ENCODE measurements around the gene AHSP.

The AHSP gene

DNA sequence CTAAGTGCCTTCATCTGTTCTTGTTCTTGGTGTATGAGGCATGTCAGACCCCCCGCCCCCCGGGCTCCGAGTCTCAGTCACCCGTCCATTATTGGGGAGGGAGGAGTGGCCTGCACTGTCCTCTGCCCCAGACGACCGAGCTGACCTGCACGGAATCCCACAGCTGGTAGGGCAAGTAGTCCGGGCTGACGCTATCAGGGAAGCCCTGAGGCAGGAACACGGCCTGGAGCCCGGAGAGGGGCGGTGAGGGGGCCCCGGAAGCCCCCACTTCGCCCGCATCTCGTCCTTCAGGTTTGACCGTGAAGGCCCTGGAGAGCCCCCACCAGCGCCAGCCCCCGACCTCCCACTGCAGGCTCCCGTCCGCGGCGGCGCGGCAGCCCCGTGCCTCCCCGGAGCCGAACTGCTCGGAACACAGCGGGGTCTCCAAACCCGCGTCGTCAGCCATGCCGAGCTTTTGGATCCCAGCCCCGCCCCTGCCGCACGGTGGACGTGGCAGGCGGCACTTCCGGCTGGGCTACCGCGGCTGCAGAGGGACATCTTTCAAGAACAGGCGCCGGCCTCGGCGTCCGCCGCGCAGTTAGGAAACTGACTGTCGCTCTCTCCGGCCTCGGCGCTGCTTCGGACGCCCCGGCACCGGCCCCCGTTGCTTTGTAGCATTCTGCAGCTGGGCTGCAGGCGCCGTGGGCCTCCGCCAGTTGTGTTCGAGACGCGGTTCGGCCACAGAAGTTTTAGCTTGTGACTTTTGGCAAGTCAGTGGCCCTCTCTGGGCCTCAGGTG is 19.6 kb upstream of the AHSP start, which contains the start of gene RUSF1 (continued):
- TF ChIP-seq, protein P1, sequence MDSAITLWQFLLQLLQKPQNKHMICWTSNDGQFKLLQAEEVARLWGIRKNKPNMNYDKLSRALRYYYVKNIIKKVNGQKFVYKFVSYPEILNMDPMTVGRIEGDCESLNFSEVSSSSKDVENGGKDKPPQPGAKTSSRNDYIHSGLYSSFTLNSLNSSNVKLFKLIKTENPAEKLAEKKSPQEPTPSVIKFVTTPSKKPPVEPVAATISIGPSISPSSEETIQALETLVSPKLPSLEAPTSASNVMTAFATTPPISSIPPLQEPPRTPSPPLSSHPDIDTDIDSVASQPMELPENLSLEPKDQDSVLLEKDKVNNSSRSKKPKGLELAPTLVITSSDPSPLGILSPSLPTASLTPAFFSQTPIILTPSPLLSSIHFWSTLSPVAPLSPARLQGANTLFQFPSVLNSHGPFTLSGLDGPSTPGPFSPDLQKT (IDR thresholded peaks at IDR 0.05; ENCODE audit: borderline replicate concordance, low read depth, low read length): peak; percentile 72; the same call in 1 of the 2 replicates
- TF ChIP-seq ZNF791 (tag by site-specific recombination; IDR thresholded peaks at IDR 0.05): no peak
- TF ChIP-seq ZNF626 (tag by site-specific recombination; IDR thresholded peaks at IDR 0.05): no peak
- no peak for TF ChIP-seq ZNF132 (tag by site-specific recombination; IDR thresholded peaks at IDR 0.05; ENCODE audit: borderline replicate concordance)
- no peak for TF ChIP-seq REPIN1 (tag by site-specific recombination; IDR thresholded peaks at IDR 0.05; ENCODE audit: low read depth)
- TF ChIP-seq ZNF792 (tag by site-specific recombination; IDR thresholded peaks at IDR 0.05): no peak
- peak; percentile 62; the same call in 1 of the 2 replicates for TF ChIP-seq ZNF501 (tag by site-specific recombination; IDR thresholded peaks at IDR 0.05)
- no peak for TF ChIP-seq ZNF366 (tag by site-specific recombination; conservative IDR thresholded peaks at IDR 0.05)
- TF ChIP-seq GFI1B (tag by site-specific recombination; IDR thresholded peaks at IDR 0.05): no peak
- no peak for TF ChIP-seq ZNF549 (tag by site-specific recombination; IDR thresholded peaks at IDR 0.05)
- TF ChIP-seq, protein P2, sequence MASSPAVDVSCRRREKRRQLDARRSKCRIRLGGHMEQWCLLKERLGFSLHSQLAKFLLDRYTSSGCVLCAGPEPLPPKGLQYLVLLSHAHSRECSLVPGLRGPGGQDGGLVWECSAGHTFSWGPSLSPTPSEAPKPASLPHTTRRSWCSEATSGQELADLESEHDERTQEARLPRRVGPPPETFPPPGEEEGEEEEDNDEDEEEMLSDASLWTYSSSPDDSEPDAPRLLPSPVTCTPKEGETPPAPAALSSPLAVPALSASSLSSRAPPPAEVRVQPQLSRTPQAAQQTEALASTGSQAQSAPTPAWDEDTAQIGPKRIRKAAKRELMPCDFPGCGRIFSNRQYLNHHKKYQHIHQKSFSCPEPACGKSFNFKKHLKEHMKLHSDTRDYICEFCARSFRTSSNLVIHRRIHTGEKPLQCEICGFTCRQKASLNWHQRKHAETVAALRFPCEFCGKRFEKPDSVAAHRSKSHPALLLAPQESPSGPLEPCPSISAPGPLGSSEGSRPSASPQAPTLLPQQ (tag by site-specific recombination; IDR thresholded peaks at IDR 0.05): peak; percentile 73
- TF ChIP-seq, protein P3, sequence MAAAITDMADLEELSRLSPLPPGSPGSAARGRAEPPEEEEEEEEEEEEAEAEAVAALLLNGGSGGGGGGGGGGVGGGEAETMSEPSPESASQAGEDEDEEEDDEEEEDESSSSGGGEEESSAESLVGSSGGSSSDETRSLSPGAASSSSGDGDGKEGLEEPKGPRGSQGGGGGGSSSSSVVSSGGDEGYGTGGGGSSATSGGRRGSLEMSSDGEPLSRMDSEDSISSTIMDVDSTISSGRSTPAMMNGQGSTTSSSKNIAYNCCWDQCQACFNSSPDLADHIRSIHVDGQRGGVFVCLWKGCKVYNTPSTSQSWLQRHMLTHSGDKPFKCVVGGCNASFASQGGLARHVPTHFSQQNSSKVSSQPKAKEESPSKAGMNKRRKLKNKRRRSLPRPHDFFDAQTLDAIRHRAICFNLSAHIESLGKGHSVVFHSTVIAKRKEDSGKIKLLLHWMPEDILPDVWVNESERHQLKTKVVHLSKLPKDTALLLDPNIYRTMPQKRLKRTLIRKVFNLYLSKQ (tag by site-specific recombination; IDR thresholded peaks at IDR 0.05; ENCODE audit: borderline replicate concordance): no peak
- peak; percentile 84 for TF ChIP-seq ZBTB17 (tag by site-specific recombination; IDR thresholded peaks at IDR 0.05)
- TF ChIP-seq ZNF114 (tag by site-specific recombination; IDR thresholded peaks at IDR 0.05): no peak
- TF ChIP-seq ZIC2 (tag by site-specific recombination; IDR thresholded peaks at IDR 0.05): peak; percentile 88
- TF ChIP-seq ZNF600 (tag by site-specific recombination; IDR thresholded peaks at IDR 0.05): 0 out of 2 replicates have a peak, but pooled peaks have one; percentile 33
- TF ChIP-seq OSR2 (tag by site-specific recombination; IDR thresholded peaks at IDR 0.05): peak; percentile 38
- TF ChIP-seq ZNF23 (tag by site-specific recombination; IDR thresholded peaks at IDR 0.05; ENCODE audit: borderline replicate concordance): no peak
- TF ChIP-seq ZNF302 (tag by site-specific recombination; IDR thresholded peaks at IDR 0.05; ENCODE audit: low read depth): no peak
- no peak for TF ChIP-seq ZNF416 (tag by site-specific recombination; IDR thresholded peaks at IDR 0.05)
- TF ChIP-seq KLF9 (tag by site-specific recombination; IDR thresholded peaks at IDR 0.05; ENCODE audit: low read depth): peak; percentile 87
- 0 out of 2 replicates have a peak, but pooled peaks have one; percentile 27 for TF ChIP-seq ZNF184 (tag by site-specific recombination; IDR thresholded peaks at IDR 0.05)
- TF ChIP-seq ZNF350 (tag by site-specific recombination; IDR thresholded peaks at IDR 0.05): no peak
- TF ChIP-seq ZNF221 (tag by site-specific recombination; IDR thresholded peaks at IDR 0.05; ENCODE audit: borderline replicate concordance): no peak
- no peak for TF ChIP-seq ZNF776 (tag by site-specific recombination; IDR thresholded peaks at IDR 0.05; ENCODE audit: borderline replicate concordance)
- 0 out of 2 replicates have a peak, but pooled peaks have one; percentile 10 for TF ChIP-seq WT1 (tag by site-specific recombination; IDR thresholded peaks at IDR 0.05)
- TF ChIP-seq PRDM1 (tag by site-specific recombination; IDR thresholded peaks at IDR 0.05): no peak
- TF ChIP-seq ZNF426 (tag by site-specific recombination; IDR thresholded peaks at IDR 0.05): no peak
- peak; percentile 72; the same call in 1 of the 2 replicates for TF ChIP-seq YY1 (tag by site-specific recombination; IDR thresholded peaks at IDR 0.05)
- TF ChIP-seq, protein P4, sequence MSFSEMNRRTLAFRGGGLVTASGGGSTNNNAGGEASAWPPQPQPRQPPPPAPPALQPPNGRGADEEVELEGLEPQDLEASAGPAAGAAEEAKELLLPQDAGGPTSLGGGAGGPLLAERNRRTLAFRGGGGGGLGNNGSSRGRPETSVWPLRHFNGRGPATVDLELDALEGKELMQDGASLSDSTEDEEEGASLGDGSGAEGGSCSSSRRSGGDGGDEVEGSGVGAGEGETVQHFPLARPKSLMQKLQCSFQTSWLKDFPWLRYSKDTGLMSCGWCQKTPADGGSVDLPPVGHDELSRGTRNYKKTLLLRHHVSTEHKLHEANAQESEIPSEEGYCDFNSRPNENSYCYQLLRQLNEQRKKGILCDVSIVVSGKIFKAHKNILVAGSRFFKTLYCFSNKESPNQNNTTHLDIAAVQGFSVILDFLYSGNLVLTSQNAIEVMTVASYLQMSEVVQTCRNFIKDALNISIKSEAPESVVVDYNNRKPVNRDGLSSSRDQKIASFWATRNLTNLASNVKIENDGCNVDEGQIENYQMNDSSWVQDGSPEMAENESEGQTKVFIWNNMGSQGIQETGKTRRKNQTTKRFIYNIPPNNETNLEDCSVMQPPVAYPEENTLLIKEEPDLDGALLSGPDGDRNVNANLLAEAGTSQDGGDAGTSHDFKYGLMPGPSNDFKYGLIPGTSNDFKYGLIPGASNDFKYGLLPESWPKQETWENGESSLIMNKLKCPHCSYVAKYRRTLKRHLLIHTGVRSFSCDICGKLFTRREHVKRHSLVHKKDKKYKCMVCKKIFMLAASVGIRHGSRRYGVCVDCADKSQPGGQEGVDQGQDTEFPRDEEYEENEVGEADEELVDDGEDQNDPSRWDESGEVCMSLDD (tag by site-specific recombination; IDR thresholded peaks at IDR 0.05): no peak
- TF ChIP-seq KLF1 (tag by site-specific recombination; IDR thresholded peaks at IDR 0.05): peak; percentile 46; the same call in 1 of the 2 replicates
- TF ChIP-seq ZNF777 (tag by site-specific recombination; IDR thresholded peaks at IDR 0.05; ENCODE audit: borderline replicate concordance): peak; percentile 22; the same call in 1 of the 2 replicates
- TF ChIP-seq ZNF2 (tag by site-specific recombination; IDR thresholded peaks at IDR 0.05): peak; percentile 62; the same call in 1 of the 2 replicates
